NCI-H345 treated with DMSO at 0.1 percent for 48 hours (cell line): ENCODE results near the gene CROCC2.

Source experiments
- DNase-seq: peaks from one replicate; lab custom pipeline; 2025; ENCODE audit not compliant: unreplicated experiment; lab: John Stamatoyannopoulos, UW

CROCC2 gene

DNA sequence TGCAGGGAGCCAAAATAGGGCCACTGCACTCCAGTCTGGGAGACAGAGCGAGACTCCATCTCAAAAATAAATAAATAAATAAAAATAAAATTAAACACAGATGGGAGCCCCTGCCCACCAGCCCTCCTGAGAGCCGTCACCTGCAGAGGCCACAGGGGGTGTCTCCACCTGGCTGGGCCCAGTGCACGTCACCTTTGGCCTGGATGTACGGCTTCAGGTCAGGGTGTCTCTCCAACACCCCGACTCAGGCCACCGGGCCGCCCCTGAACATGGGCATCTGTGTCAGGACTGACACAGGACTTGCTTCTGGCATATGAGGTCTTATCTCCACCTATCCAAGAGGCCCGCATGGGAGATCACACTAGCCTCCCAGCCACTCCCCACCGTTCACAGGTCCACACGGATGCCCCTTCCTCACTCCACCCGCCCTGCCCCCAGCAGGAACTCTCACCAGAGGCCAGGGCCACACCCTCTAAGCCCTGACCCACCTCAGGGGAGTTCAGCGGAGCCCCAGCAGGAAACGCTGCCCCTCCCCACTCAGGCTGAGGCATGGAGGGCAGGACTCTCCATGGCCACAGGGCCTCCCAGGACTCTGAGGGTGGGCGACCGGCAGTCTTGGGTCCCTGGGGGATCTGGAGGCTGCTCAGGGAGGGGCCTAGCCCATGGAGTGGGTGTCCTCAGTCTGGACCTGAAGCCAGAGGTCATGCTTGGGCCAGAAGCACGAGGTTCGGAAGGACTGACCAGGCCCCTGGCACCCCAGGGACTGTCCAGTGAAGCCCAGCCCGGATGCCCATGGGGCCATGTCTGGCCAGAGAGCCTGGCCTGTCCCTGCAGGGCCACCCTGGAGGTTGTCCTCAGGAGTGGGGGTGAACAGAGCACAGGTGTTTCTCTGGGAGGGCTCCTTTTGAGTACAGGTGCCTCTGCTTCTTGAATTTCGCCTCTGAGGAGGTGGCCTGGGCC is 1.6 kb upstream of the CROCC2 start:
- no peak for DNase-seq

DNA sequence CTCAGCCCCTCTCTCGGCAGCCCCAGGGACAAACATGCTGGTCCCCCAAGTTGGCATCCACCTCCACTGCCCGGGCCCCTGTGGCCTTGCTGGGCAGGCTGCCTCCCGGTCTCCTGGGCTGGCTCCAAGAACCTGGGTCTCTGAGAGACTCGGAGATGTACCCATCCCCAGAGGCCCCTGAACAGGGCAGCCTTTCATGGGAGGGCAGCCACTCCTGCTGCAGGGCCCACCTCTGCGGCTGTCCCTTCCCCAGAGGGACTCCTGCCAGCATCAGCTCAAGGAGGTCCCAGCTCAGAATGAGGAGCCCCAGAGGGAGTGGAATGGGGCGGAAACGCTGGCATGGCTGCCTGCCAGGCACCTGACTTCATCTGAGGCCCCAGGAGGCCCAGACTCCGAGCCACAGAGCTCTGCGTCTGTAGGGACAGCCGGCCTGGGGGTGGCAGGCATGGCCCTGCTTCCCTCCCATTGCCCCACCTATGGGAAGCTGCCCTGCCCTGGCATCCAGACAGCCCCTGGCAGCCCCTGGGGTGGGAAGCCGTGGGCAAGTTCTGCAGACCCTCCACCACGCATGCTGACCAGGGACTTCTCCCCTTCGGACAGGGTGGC is 857 bp upstream of the CROCC2 start:
- DNase-seq: peak; percentile 40

DNA sequence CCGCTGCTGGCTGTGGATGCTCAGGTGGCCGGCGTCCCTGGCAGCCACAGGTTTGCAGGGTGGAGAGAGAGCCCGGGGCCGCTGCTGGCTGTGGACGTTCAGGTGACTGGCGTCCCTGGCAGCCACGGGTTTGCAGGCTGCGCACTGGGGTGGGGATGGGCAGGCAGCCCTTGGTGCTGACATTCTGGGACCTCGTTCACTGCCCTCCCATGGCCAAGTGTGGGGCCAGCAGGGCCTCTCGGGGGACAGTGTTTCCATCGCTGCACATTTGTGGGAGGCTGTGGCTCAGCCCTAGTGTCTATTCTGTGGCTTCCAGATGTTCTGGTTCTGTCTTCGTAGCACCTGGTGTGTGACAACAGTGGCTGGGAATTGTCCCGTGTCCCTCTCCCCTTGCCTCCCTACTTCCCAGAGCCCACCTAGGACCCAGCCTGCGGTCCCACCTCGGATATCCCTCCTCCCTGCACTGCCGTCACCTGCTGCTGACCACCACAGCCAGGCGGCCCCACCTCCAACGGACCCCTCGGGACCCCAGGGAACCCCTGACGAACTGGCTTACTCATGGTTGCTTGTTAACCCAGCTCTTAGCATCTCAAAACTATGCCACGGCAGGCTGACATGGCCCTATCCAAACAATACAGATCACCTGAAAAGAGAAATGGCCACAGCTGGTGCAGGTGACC is 915 bp downstream of the CROCC2 start:
- DNase-seq: no peak

DNA sequence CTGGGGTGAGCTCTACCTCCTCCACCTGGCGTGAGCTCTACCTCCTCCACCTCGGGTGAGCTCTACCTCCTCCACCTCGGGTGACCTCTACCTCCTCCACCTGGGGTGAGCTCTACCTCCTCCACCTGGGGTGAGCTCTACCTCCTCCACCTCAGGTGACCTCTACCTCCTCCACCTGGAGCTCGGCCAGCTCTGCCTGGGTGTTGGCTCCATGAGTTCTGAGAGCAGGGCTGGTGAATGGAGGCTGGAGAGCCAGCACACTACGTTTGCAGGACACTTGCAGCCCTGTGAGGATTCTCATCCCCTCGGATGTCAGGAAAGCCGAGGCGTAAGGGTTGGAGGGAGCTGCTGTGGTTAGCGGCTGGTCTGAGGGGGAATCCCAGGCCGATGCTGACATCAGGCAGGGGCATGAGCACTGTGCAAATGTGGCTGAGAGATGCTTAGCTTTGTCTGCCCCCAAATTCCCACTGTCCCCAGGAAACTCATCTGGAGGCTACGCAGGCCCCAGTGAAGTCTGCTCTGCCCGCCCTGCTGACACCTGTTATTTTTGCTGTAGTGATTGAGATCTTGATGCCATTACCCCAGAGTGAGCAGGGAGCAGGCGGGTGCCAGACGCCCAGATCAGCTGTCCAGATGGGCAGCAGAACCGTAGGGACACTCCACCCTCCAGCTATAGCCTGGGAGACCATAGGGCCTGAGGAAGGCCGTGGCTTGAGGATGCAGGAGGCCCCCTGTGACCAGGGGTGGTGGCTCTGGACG is 3.3 kb downstream of the CROCC2 start:
- DNase-seq: no peak

DNA sequence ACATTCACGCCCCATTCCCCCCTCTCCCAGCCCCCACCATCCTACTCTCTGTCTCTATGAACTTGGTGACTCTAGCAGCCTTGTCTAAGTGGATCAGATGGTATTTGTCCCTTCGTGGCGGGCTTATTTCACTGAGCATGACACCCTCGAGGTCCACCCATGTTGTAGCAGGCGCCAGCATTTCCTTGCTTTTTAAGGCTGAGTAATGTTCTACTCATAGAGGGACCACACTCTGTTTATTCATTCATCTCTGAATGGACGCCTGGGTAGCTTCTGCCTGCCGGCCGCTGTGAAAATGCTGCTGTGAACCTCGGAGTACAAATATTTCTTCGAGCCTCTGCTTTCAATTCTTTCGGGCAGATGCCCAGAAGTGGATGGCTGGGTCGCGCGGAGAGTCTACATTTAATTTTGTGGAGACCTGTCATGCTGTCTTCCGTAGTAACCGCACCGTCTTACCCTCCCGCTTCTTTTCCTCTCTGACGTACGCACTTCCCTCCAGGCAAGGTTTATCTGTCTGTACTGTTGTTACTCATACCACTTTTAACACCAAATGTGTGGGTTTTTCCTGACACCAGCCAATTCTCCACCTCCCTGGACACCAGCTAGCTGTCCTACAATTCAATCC is 5.6 kb downstream of the CROCC2 start:
- DNase-seq: no peak

DNA sequence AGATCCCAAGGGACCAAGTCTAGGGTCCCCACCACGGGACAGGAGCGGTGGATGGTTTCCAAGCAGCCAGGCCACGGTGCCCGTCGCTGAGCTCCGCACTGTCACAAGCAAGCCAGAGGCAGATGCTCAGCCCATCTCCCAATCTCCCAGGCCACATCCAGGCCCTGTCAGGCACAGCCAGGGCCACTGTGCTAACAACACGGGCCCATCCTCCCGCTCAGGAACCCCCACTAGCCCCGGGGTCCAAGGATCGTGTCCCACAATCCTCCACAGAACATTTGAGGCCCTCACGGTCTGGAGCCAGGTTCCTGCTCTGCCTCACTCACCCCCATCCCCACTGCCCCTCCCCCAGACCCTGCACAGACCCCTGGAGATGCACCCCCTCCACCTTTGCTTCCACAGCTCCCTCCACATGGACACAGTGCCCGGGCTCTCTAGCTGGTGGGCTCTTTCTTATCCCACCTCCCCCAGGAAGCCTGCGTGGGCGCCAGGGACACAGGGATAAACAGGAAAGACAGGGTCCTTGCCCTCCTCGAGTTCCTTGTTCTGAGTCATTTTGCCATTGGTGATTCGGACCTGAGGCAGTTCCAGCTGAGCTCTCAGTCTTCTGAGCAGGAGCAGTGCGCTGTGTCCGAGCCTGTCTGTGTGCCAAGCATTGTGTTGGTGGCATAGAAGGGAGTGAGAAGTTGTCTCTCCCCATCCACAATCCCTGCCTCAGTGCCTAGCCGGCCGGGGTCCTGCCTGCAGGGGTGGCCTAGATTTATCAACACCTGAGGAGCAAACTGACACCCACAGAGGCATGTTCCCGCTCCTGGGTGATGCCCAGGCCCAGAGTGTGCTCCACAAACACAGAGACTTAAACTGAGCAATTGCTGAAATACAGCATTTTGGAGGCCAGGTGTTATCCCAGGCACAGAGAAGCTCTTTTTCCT is 7.0 kb downstream of the CROCC2 start:
- DNase-seq: no peak

DNA sequence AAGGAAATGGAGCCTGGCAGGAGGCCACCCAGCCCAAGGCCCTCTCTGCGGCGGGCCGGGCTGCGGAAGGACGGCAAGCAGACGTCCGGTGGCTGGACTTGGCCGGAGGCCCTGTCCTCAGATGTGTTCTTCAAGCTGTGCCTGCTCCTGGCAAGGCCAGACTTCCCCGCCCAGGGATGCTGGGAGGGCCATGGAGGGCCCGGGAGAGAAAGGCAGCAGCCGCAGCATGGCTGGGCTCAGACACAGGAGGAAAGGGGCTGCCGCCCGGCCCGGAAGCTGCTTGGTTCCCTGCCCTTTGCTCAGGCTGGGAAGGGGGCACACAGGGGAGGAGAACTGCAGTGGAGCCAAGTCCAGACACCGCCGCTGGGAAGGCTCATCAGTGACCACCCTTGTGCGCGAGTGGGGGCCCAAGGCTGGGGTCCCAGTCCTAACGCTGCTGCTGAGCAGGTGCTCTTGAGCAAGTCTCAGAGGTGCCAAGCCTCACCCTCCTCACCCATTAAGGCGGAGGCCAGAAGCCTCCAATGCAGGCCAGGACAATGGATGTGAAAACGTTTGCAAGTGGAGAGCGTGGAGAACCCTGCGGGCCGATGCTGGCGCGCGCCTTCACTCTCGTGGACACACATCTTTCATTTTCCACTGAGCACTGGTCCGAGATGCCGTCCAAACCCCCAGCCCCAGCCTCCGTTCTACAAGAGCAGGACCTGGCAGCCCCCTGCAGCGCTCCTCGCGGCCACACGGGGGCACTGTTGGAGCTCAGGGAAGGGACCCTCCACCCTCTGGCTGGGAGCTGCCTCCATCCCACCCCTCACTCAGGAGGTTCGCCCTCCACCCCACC is 7.9 kb downstream of the CROCC2 start:
- peak; percentile 40 for DNase-seq

DNA sequence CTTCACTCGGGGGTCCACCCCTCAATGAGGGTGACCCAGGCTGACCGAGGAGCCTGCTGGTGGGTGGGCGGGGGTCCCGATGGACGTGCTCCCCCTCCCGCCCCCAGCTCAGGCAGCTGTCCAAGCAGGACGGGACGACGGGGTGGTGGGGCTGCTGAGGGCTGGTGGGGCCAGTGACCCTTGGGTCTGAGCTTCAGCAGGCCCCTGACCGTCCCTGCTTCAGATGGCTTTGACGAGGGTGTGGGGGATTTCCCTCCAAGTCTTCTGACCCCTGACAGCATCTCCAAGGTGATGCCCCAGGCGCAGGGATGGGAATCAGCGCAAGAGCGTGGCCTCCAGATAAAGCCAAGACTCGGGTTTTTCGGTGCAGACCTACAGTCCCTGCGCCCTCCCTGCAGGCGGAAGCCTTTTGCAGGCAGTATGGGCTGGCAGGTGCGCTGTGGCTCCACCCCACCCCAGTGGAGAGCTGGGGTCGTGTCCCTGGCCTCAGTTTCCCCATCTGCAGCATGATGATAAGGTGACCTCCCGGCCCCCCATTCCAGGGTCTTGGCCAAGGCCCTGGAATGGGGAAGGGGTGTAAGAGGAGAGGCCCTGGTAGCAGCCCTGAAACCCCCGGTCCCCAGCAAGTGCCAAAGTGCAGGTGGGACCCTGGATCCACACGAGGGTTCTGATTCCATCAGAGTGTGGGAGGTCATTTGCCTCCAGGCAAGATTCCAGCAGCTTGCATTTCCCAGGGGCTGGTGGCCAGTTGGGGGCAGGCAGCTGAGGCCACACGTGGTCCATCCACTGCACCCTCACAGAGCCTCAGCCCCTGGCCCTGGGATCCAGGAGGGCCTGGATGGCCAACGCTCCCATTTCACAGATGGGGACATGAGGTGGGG is 8.7 kb downstream of the CROCC2 start:
- no peak for DNase-seq

DNA sequence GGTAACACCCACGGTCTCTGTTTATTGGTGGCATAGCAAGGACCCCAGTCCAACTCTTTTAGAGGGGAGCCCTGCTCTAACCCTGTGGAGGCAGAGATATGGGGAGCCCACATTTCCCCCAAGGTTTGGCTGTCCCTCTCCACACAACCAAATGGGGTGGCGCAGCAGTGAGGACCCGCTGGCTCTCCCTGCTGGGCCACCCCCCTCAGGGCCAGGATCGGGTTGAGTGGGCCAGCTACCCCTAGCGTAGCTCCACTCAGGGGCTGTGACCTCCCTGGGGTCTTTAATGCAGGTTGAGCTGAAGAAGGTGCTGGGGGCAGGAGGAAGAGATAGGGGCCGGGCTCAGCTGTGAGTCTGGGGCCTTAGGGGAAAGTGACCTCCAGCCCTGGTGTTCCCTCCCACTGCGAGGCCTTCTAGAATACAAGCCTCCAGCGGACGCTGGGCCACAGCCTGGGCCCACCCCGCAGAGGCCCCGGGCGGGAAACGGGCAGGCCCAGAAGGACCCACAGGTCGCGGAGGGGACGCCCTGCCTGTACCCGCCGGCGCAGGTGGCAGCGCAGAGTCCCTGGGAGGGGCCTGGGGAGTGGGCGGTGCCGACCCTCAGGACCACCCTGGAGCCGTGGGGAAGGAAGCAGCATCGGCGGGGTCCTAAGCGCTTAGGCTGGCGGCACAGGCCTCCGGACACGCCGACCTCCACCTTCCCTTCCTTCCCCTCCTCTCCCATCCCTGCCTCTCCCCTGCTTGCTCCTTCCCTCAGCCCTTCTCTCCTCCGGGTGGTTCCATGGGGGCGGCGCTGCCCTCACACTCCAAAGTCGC is 9.6 kb downstream of the CROCC2 start:
- no peak for DNase-seq

DNA sequence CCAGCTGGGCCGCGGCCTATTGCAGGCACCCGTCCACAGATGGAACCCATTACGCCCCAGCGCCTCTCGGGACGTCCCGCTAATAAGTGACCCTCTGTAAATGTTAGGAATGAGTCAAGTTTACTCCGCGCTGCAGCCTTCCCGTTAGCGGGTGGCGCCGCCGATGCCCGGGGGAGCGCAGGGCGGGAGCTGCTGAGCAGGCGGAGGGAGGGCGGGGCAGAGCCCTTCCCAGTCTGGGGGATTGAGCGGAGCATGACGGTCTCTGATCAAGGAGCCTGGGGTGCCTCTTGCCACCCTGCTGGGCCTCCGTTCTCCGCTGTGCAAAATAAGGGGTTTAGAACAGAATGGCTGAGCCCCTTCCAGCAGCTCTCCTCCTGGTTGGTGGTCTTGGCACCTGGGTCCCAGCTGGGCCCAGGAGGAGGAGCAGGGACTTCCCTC is 10.5 kb downstream of the CROCC2 start:
- DNase-seq: peak; percentile 43

DNA sequence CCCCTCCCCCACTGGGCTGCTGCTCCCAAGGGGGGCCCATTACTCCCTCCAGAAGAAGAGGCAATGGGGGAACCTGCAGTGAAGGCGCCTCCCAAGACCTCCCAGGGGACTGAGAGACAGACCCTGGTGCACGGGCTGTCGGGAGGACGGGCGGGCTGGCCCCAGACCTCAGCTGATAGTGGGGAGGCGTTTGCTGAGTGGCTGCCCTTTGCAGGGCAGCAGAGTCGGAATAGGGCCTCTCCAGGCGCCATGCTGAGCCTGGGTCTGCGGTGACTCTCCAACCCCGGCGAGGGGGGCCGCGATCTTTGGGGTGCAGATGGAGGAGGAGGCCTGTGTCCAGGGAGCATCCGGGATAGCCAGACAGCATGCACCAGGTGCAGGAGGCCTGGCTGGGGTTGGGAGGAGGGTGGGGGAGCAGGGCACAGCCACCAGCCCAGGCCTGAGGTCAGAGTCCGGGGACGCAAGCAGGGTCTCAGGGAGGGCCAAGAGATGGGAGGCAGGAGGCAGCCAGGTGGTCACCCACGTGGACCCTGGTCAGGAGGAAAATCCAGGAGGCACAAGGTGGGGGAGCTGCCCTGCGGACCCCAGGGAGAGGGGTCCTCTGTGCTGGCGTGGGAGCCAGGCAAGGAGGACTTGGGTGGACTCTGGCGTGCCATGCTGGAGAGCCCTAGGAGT is 11.0 kb downstream of the CROCC2 start:
- DNase-seq: no peak

DNA sequence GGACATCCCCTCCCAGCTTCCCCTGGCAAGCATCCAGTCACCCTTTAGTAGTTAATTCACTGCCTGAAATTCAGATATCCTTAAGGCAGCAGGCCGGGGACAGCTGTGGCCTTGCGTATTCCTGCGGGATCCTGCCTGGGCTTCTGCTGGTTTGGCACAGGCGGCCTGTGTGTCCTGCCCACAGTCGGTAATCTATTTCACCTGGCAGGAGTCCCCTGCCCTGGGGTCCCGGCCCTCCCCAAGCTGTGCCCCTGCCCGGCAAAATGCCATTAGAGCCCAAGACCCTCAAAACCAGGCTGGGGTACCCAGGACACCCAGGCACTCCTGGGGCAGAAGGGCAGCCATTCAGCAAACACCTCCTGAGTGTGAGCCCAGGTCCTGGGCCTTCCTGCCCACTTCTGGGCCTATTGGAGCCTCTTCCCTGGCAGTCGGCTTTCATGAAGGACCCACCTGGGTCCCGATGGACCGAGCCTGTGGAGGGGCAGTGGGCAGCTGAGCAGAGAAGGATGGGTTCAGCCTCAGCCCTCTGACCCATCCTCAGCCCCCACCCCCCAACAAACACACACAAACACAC is 11.6 kb downstream of the CROCC2 start:
- DNase-seq: no peak

DNA sequence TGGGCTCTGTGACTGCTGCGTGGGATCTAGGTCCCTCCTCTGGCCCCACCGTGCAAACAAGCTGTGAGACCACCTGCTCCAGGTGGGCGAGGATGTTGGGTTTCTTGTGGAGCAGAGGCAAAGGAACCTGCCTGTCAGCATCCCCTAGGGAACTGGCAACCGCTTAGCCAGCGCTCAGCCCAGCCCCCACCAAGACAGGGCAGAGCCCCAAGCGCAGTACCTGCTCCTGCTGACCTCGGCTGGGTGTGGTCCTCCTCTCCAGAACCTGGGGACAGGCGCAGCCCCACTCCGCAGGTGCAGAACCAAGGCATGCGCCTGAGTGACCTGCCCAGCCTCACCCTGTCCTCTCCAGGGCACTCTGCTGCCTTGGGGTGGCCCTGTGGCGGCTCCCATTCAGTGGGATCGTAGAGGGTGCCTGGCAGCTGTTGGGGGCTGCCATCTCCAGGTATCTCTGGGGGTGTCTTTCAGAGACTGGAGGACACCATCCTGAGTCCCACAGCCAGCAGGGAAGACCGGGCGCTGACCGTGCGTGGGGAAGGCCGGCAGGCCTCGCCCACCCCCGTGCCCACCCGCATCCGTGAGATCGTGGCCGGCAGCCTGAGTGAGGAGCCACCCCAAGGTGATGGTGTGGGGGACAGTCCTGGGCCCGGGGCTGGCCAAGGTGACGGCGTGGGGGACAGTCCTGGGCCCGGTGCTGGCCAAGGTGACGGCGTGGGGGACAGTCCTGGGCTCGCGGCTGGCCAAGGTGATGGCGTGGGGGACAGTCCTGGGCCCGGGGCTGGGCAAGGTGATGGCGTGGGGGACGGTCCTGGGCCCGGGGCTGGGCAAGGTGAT is 12.3 kb downstream of the CROCC2 start:
- DNase-seq: no peak

DNA sequence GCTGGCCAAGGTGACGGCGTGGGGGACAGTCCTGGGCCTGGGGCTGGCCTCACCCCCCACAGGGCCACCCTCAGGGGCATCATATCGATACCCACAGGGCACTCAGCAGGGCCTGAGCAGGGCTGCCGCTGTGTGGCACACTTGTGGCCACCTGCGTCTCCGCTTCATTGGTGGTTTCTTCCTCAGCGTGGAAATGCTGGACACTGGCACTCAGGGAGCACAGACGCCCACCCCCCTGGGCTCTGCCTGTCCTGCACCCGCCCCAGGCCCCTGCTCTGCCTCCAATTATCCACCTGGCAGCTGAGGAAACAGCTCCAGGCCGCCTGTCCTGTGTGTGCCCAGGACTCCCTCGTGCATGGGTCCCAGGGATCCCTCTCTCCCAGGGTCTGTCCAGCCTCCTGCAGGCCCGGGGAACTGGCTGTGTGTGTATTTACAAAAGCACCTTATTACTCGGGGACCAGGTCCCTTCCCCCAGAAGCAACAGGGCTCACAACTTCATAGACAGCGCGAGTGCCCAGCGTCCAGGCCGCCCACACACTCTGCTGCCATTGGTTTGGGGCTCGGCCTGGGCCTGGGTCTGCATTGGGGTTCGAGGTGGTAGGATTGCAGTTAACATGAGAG is 13.1 kb downstream of the CROCC2 start:
- no peak for DNase-seq
